SK-N-MC (cell line): Measurements from ENCODE around the gene ZNF526.

ENCODE experiments used
- DNase-seq: peaks from one replicate; pipeline ENCODE4 v3.0.0-alpha.2; 2011; ENCODE audit warnings: low read depth, low spot score
- H3K27ac ChIP-seq: fragments of 200-600 bp; sonication (generic); 2 replicates; pipeline ENCODE4 v1.5.1; 2016; ENCODE audit warnings: mixed run types
- H3K36me3 ChIP-seq: fragments of 200-600 bp; sonication (generic); 2 replicates; pipeline ENCODE4 v1.6.1; 2017; ENCODE audit warnings: antibody characterized with exemption, low read length, mixed read lengths; ENCODE audit not compliant: insufficient read depth
- H3K4me3 ChIP-seq: fragments of 200-600 bp; sonication (generic); 2 replicates; pipeline ENCODE4 v1.5.1; 2016
- H3K9ac ChIP-seq: fragments of 200-600 bp; sonication (generic); 2 replicates; pipeline ENCODE4 v1.8.0; 2017; ENCODE audit warnings: mixed run types, mixed read lengths; ENCODE audit not compliant: insufficient read length
- H3K9me3 ChIP-seq: fragments of 200-600 bp; sonication (generic); 2 replicates; pipeline ENCODE4 v1.6.1; 2017; ENCODE audit warnings: low read depth, mild to moderate bottlenecking, antibody characterized with exemption, low read length, moderate library complexity, mixed read lengths
- EZH2 ChIP-seq: fragments of 200-600 bp; sonication (generic); IDR thresholded peaks from one replicate; pipeline ENCODE4 v1.6.1; 2017; ENCODE audit warnings: antibody characterized with exemption
- FOXP2 ChIP-seq: optimal IDR thresholded peaks from 2 replicates; pipeline ENCODE3; 2011; ENCODE audit warnings: mild to moderate bottlenecking, moderate library complexity; ENCODE audit not compliant: insufficient read depth; ENCODE audit errors: extremely low read length, control extremely low read depth
- POLR2AphosphoS5 ChIP-seq: IDR thresholded peaks from 2 replicates; pipeline ENCODE4 v1.6.1; 2012; ENCODE audit warnings: mild to moderate bottlenecking, low read depth, low read length, borderline replicate concordance

ZNF526 gene

GRCh38 chr19:42176649-42176989 lies 43.5 kb upstream of the ZNF526 start:
- no peak overlapping the region for H3K27ac ChIP-seq
- no peaks in the 10 kb centered on the region for H3K36me3 ChIP-seq
- no peak for DNase-seq
- TF ChIP-seq POLR2AphosphoS5 (no peak), EZH2 (peak; percentile 82), FOXP2 (no peak)
- no peaks in the 10 kb centered on the region for H3K9me3 ChIP-seq
- peak overlapping the region; percentile 64 for H3K4me3 ChIP-seq
- H3K9ac ChIP-seq = no peak overlapping the region

GRCh38 chr19:42176990-42177685 lies 43.0 kb upstream of the ZNF526 start:
- H3K9ac ChIP-seq = no peak overlapping the region
- no peak overlapping the region for H3K27ac ChIP-seq
- H3K4me3 ChIP-seq = peak overlapping the region; percentile 64
- no peaks in the 10 kb centered on the region for H3K36me3 ChIP-seq
- no peak for DNase-seq
- H3K9me3 ChIP-seq = no peaks in the 10 kb centered on the region
- no peak for TF ChIP-seq EZH2
- TF ChIP-seq POLR2AphosphoS5 = no peak
- no peak for TF ChIP-seq FOXP2

GRCh38 chr19:42177686-42178019 lies 42.5 kb upstream of the ZNF526 start:
- DNase-seq = no peak
- Histone ChIP-seq H3K9ac (no peak overlapping the region), H3K36me3 (no peaks in the 10 kb centered on the region), H3K9me3 (no peaks in the 10 kb centered on the region), H3K27ac (no peak overlapping the region), H3K4me3 (no peak overlapping the region)
- TF ChIP-seq FOXP2 (no peak), EZH2 (no peak), POLR2AphosphoS5 (no peak)

- no peak for TF ChIP-seq POLR2AphosphoS5
- TF ChIP-seq EZH2 = no peak
- TF ChIP-seq FOXP2 = no peak
- no peak overlapping the region for H3K4me3 ChIP-seq
- no peaks in the 10 kb centered on the region for H3K9me3 ChIP-seq
- H3K36me3 ChIP-seq = no peaks in the 10 kb centered on the region
- DNase-seq = no peak
- no peak overlapping the region for H3K9ac ChIP-seq
- no peak overlapping the region for H3K27ac ChIP-seq
Observed at GRCh38 chr19:42178791-42179674, 41.1 kb upstream of the ZNF526 start.

- Histone ChIP-seq H3K9me3 (no peaks in the 10 kb centered on the region), H3K36me3 (no peaks in the 10 kb centered on the region), H3K4me3 (no peak overlapping the region), H3K27ac (no peak overlapping the region), H3K9ac (no peak overlapping the region)
- DNase-seq = no peak
- TF ChIP-seq POLR2AphosphoS5 (no peak), EZH2 (no peak), FOXP2 (no peak)
Observed at GRCh38 chr19:42184401-42184861, 35.7 kb upstream of the ZNF526 start.

GRCh38 chr19:42185277-42185676 lies 34.8 kb upstream of the ZNF526 start:
- Histone ChIP-seq H3K27ac (no peak overlapping the region), H3K9ac (no peak overlapping the region), H3K9me3 (no peaks in the 10 kb centered on the region), H3K4me3 (no peak overlapping the region), H3K36me3 (no peaks in the 10 kb centered on the region)
- DNase-seq = no peak
- TF ChIP-seq POLR2AphosphoS5 (no peak), EZH2 (no peak), FOXP2 (no peak)

GRCh38 chr19:42188665-42189064 lies 31.4 kb upstream of the ZNF526 start:
- no peak overlapping the region for H3K9ac ChIP-seq
- H3K9me3 ChIP-seq = no peaks in the 10 kb centered on the region
- no peak for TF ChIP-seq FOXP2
- TF ChIP-seq POLR2AphosphoS5 = no peak
- no peak for TF ChIP-seq EZH2
- peak overlapping the region; percentile 56; the same call in 1 of the 2 replicates for H3K27ac ChIP-seq
- no peak for DNase-seq
- H3K36me3 ChIP-seq = no peaks in the 10 kb centered on the region
- no peak overlapping the region for H3K4me3 ChIP-seq

GRCh38 chr19:42189133-42189532 lies 31.0 kb upstream of the ZNF526 start:
- TF ChIP-seq EZH2 (no peak), FOXP2 (no peak), POLR2AphosphoS5 (no peak)
- no peak for DNase-seq
- no peaks in the 10 kb centered on the region for H3K36me3 ChIP-seq
- no peak overlapping the region for H3K9ac ChIP-seq
- no peak overlapping the region for H3K4me3 ChIP-seq
- H3K27ac ChIP-seq = peak overlapping the region; percentile 56; the same call in 1 of the 2 replicates
- no peaks in the 10 kb centered on the region for H3K9me3 ChIP-seq
